Pancreas (tissue), 10 donors: ENCODE data around the gene GMNC. TPM values are rescaled to one million over a fixed set of nuclear protein-coding genes. Genes with fewer than 3 reads are reported as not detected.

Experiments used
- ATAC-seq, 4 donors: fragments of 200-7000 bp; cut with Tn5 transposase; one replicate each; pipeline versions ENCODE4 v1.8.0 to v1.9.1; 2020; ENCODE audit warnings: mild to moderate bottlenecking in 4 of 4, moderate library complexity in 4 of 4
- DNase-seq, 6 donors: peaks; one replicate each; pipeline ENCODE4 v3.0.0-alpha.2; 2020
- FAIRE-seq: peaks from 2 replicates; lab custom pipeline; 2012; peaks lifted over from hg19 to GRCh38; lab: Jason Lieb, UNC
- H3K27ac ChIP-seq, 4 donors: fragments of 200-600 bp; sonication (generic); 1 replicate in 3 of 4; 2 replicates in 1 of 4; pipeline versions ENCODE4 v1.5.0 to v1.8.0; 2020
- H3K27me3 ChIP-seq, 4 donors: fragments of 200-600 bp; one replicate each; pipeline ENCODE4 v1.8.0; 2021
- H3K36me3 ChIP-seq, 3 donors: fragments of 200-600 bp; sonication (generic) in 1 of 3; one replicate each; pipeline versions ENCODE4 v1.5.0 to v1.8.0; 2020 to 2021
- H3K4me1 ChIP-seq, 3 donors: fragments of 200-600 bp; one replicate each; pipeline ENCODE4 v1.8.0; 2021
- H3K4me3 ChIP-seq, 4 donors: fragments of 200-600 bp; sonication (generic) in 2 of 4; one replicate each; pipeline versions ENCODE4 v1.5.0 to v1.8.0; 2020 to 2021
- H3K9me3 ChIP-seq, 4 donors: fragments of 200-600 bp; one replicate each; pipeline ENCODE4 v1.8.0; 2021
- WGBS, 2 donors: extraction: QIAGEN DNeasy Blood & Tissue Kit; methylation state at CpG; one replicate each; pipeline ENCODE4 v1.1.7; 2013; 5-methylcytosine and 5-hydroxymethylcytosine counted together
- intact Hi-C, 3 donors: fragments of 100-400 bp; cut with DNase I; formaldehyde crosslinking; loops; one replicate each; pipeline versions ENCODE4 v1.11.1 to v1.14.2; 2022
- polyA plus RNA-seq, 2 donors: library from polyadenylated mRNA; stranded (reverse); fragments of 200-250 nt; gene quantifications; one replicate each; pipeline ENCODE4 v1.2.3, GENCODE V29; 2013
- total RNA-seq, 6 donors: library from RNA; stranded (reverse); fragmentation: NEBNext Ultra II Directional in 4 of 6; extraction: Animal tissue kit (Norgen Biotek cat#: 25700) in 4 of 6; gene quantifications; one replicate each; pipeline versions ENCODE4 v1.2.1 to v1.2.4, GENCODE V29; 2021 to 2023
- TF ChIP-seq, protein P1 (sequence below), 4 donors: fragments of 200-600 bp; sonication (generic) in 3 of 4; IDR thresholded peaks; one replicate each; pipeline versions ENCODE4 v1.5.0 to v1.8.0; 2021; ENCODE audit warnings: antibody characterized with exemption in 4 of 4
- donor health status: healthy with polysubstance abuse.
- donor health status: DM: no; HTN: no; CAD: no; lungs with moderate emphysema.
- donor health status: DM: no; HTN: no; CAD: no.
- donor health status: control.
- donor health status: control.
- donor health status: Bipolar disorder and iron deficiency.
- donor health status: DM: yes; HTN: yes; CAD: no.
- donor health status: DM: no; HTN: no; CAD: no.
- donor health status: DM: no; HTN: no; CAD: no.
- donor health status: DM: yes; HTN: yes; CAD: no.

GMNC gene
- total and polyA plus RNA-seq, 8 donors = 0.06 to 0.37 (median 0.21) TPM

DNA sequence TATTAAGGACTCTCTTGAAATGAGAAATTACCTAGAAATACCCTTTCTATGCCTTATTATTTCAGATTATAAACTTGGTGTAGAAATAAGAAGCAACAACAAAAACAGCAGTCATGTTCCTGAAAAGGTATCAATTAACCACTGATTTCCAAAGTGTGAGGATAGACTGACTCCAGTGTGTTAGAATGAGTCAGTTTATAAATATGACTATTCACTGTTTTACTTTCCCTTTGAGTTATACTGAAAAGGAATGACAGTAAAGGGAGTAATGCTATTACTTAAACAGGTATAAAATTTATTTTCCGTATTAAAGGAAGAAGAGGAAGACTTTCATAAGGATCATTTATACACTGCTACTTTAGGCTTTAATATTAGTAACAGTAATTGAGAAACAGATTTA lies 12.9 kb downstream of the GMNC start:
- no peak for FAIRE-seq
- Histone ChIP-seq H3K36me3 (no peaks in the 10 kb centered on the region), H3K9me3 (no peaks in the 10 kb centered on the region), H3K27ac (no peak overlapping the region), H3K27me3 (peaks cover 0 to 9% (median 0%) of the 10 kb centered on the region in 4 donors), H3K4me1 (no peaks in the 10 kb centered on the region), H3K4me3 (no peak overlapping the region)
- TF ChIP-seq, protein P1, sequence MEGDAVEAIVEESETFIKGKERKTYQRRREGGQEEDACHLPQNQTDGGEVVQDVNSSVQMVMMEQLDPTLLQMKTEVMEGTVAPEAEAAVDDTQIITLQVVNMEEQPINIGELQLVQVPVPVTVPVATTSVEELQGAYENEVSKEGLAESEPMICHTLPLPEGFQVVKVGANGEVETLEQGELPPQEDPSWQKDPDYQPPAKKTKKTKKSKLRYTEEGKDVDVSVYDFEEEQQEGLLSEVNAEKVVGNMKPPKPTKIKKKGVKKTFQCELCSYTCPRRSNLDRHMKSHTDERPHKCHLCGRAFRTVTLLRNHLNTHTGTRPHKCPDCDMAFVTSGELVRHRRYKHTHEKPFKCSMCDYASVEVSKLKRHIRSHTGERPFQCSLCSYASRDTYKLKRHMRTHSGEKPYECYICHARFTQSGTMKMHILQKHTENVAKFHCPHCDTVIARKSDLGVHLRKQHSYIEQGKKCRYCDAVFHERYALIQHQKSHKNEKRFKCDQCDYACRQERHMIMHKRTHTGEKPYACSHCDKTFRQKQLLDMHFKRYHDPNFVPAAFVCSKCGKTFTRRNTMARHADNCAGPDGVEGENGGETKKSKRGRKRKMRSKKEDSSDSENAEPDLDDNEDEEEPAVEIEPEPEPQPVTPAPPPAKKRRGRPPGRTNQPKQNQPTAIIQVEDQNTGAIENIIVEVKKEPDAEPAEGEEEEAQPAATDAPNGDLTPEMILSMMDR (IDR thresholded peaks at IDR 0.05) = no peak
- 80 to 94% methylated on average over 1 of the region's 1 CpG for WGBS, 2 donors
- ATAC-seq = no peak
- intact Hi-C loops = no loop called here
- no peak for DNase-seq

DNA sequence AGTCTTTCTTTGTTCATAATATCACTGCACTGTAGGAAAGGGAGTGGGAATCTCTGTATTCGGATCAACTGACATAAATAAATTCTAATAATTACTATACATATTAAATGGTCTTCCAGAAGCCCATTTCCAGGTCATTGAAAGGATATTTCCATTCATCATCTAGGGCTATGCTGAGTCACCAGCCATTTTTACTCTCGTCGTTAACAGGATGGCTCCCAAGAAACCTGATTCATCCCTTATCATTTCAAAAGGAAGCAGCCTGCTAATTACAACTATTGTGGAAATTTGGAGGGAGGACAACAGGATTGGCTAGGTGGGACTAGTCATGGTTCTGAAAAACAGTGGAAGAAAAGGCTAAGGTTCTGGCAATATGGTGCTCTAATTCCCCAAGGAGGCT lies 13.6 kb downstream of the GMNC start:
- no peaks in the 10 kb centered on the region for H3K36me3 ChIP-seq
- TF ChIP-seq, protein P1 (IDR thresholded peaks at IDR 0.05) = no peak
- 65 to 77% methylated on average over 3 of the region's 3 CpGs for WGBS, 2 donors
- peaks cover 0 to 9% (median 0%) of the 10 kb centered on the region in 4 donors for H3K27me3 ChIP-seq
- intact Hi-C loops = no loop called here
- no peak overlapping the region for H3K4me3 ChIP-seq
- FAIRE-seq = no peak
- H3K4me1 ChIP-seq = no peaks in the 10 kb centered on the region
- ATAC-seq = no peak
- H3K9me3 ChIP-seq = no peaks in the 10 kb centered on the region
- no peak overlapping the region for H3K27ac ChIP-seq
- no peak for DNase-seq

DNA sequence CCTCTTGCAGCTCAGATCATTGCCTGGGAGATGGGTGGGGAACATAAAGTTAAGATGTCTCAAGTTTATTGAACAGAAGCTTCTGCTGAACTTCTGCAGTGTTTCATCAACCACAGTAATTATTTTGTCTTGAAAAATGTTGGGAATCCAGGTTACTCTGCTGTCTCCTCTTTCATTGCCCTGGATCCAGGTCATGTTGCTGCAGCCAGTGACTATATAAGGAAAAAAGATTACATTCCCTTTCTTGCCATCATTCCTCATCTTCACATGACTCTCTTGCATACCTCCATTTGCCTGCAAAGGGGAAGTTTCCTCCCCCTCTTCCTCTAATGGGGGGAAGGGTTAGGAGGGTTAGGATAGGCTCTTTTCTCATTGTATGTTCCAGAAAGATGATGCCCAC lies 15.1 kb downstream of the GMNC start:
- ATAC-seq (no peak), FAIRE-seq (no peak), DNase-seq (no peak)
- TF ChIP-seq, protein P1 (IDR thresholded peaks at IDR 0.05) = no peak
- Histone ChIP-seq H3K27ac (no peak overlapping the region), H3K4me1 (no peaks in the 10 kb centered on the region), H3K4me3 (no peak overlapping the region), H3K27me3 (peaks cover 0 to 9% (median 0%) of the 10 kb centered on the region in 4 donors), H3K9me3 (no peaks in the 10 kb centered on the region), H3K36me3 (no peaks in the 10 kb centered on the region)
- intact Hi-C loops = no loop called here

DNA sequence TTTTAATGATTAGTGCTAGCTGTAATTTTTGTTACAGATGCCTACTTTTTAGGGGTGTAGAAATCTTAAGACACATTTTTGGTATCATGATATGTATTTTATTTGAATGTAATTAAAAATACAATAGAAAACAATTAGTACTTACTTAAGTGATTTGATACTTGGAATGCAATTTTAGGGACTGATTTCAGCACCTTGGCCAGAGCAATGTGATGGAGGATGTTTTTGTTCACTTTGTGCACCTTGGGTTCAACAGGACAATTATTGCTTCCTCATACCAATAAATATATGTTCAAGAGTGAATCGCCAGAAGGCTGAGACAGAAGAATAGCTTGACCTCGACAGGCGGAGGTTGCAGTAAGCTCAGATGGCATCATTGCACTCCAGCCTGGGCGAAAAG lies 22.3 kb downstream of the GMNC start:
- H3K9me3 ChIP-seq = no peaks in the 10 kb centered on the region
- H3K4me3 ChIP-seq = no peak overlapping the region
- DNase-seq = no peak
- no peaks in the 10 kb centered on the region for H3K36me3 ChIP-seq
- intact Hi-C loops = no loop called here
- FAIRE-seq = no peak
- H3K4me1 ChIP-seq = no peaks in the 10 kb centered on the region
- no peak overlapping the region for H3K27ac ChIP-seq
- TF ChIP-seq, protein P1 (IDR thresholded peaks at IDR 0.05) = no peak
- H3K27me3 ChIP-seq = no peaks in the 10 kb centered on the region
- ATAC-seq = no peak
- WGBS, 2 donors = 44 to 51% methylated on average over 4 of the region's 4 CpGs

DNA sequence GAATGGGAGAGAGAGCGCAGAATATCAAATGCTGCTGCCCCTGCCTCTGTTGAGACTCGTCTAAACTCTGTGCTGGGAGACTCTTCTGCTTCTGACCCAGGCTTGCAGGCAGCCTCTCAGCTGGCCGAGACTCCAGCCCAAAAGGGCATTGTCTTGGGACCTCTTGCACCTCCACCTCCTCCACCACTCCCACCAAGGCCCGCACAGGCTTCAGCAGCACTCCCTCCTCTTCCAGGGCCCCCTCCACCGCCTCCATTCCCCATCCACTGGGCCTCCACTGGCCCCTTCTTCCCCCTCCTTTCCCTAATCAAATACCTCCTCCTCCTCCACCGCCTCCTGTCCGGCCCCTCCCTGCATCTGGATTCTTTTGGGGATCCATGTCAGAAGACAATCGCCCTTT lies 31.3 kb downstream of the GMNC start:
- FAIRE-seq (no peak), DNase-seq (no peak), ATAC-seq (no peak)
- intact Hi-C loops = no loop called here
- TF ChIP-seq, protein P1 (IDR thresholded peaks at IDR 0.05) = no peak
- Histone ChIP-seq H3K27ac (no peak overlapping the region), H3K9me3 (no peaks in the 10 kb centered on the region), H3K4me1 (no peaks in the 10 kb centered on the region), H3K36me3 (no peaks in the 10 kb centered on the region), H3K27me3 (no peaks in the 10 kb centered on the region), H3K4me3 (no peak overlapping the region)
- 70 to 76% methylated on average over 8 of the region's 8 CpGs for WGBS, 2 donors
